Measurements from ENCODE around the gene PRKAR2B. TPM values are rescaled to one million over a fixed set of nuclear protein-coding genes. Genes with fewer than 3 reads are reported as not detected.

The PRKAR2B gene
- polyA plus RNA-seq, 1 of the 3 experiments (the other 2 are of a cell fraction): 17.3 TPM

DNA sequence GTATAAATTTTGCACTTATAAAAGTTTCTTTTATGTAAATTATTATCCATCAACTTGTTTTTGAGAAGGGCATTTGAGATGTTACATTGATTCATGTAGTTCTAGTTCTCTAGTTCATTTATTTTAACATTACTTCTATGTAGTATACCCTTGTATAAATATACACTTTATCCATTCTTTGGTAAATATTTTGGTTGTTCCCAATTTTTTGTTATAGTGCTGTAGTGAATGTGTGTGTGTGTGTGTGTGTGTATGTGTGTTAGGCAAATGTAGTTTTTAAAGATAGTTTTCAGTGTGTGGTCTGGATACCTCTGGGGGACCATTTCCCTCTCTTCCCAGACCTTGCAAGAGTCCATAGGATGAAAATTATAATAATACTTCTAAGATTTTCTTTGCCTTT is 15.0 kb downstream of the PRKAR2B start:
- Histone ChIP-seq H3K9ac (no peak overlapping the region), H3K27me3 (ENCODE audit: insufficient read depth) (no peaks in the 10 kb centered on the region), H4K20me1 (ENCODE audit: insufficient read depth) (no peaks in the 10 kb centered on the region), H3K9me2 (no peaks in the 10 kb centered on the region), H3K79me2 (ENCODE audit: insufficient read depth) (peaks cover 32% of the 10 kb centered on the region), H3F3A (replicated peaks; ENCODE audit: insufficient read depth) (peaks cover 8% of the 10 kb centered on the region), H3K4me1 (ENCODE audit: control insufficient read depth in 1 of 2, insufficient read depth in 2 of 2, low read depth in 1 of 2, low read length in 1 of 2) (peaks cover 0 to 2% of the 10 kb centered on the region in 2 experiments; a peak in 1 of 4 replicates), H3K4me3 (ENCODE audit: low read depth in 2 of 2, low read length in 1 of 2) (no peak overlapping the region), H3K4me2 (no peak overlapping the region), H3K36me3 (replicated peaks in 1 of 2; ENCODE audit: control insufficient read depth in 1 of 2, insufficient read depth in 2 of 2, low read length in 1 of 2) (peaks cover 0 to 6% of the 10 kb centered on the region in 2 experiments), H3K27ac (ENCODE audit: low read depth in 2 of 2, low read length in 1 of 2) (no peak overlapping the region), H3K9me3 (no peaks in the 10 kb centered on the region), H2AFZ (ENCODE audit: low read depth) (no peak overlapping the region)
- ChIA-PET CTCF (no interaction called here), POLR2A (no interaction called here)
- TF ChIP-seq SMC3 (IDR thresholded peaks at IDR 0.05; ENCODE audit: low read depth, low read length) (no peak), GABPA (IDR thresholded peaks at IDR 0.05; ENCODE audit: low read depth) (no peak), YY1 (IDR thresholded peaks at IDR 0.05; ENCODE audit: low read depth) (no peak), POLR2AphosphoS5 (IDR thresholded peaks at IDR 0.05; ENCODE audit: low read depth, low read length) (no peak), CHD2 (IDR thresholded peaks at IDR 0.05; ENCODE audit: low read length, partially characterized antibody) (no peak)
- TF ChIP-seq, protein P1, sequence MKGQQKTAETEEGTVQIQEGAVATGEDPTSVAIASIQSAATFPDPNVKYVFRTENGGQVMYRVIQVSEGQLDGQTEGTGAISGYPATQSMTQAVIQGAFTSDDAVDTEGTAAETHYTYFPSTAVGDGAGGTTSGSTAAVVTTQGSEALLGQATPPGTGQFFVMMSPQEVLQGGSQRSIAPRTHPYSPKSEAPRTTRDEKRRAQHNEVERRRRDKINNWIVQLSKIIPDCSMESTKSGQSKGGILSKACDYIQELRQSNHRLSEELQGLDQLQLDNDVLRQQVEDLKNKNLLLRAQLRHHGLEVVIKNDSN (IDR thresholded peaks at IDR 0.05; ENCODE audit: borderline replicate concordance, low read depth): no peak
- TF ChIP-seq, protein P2, sequence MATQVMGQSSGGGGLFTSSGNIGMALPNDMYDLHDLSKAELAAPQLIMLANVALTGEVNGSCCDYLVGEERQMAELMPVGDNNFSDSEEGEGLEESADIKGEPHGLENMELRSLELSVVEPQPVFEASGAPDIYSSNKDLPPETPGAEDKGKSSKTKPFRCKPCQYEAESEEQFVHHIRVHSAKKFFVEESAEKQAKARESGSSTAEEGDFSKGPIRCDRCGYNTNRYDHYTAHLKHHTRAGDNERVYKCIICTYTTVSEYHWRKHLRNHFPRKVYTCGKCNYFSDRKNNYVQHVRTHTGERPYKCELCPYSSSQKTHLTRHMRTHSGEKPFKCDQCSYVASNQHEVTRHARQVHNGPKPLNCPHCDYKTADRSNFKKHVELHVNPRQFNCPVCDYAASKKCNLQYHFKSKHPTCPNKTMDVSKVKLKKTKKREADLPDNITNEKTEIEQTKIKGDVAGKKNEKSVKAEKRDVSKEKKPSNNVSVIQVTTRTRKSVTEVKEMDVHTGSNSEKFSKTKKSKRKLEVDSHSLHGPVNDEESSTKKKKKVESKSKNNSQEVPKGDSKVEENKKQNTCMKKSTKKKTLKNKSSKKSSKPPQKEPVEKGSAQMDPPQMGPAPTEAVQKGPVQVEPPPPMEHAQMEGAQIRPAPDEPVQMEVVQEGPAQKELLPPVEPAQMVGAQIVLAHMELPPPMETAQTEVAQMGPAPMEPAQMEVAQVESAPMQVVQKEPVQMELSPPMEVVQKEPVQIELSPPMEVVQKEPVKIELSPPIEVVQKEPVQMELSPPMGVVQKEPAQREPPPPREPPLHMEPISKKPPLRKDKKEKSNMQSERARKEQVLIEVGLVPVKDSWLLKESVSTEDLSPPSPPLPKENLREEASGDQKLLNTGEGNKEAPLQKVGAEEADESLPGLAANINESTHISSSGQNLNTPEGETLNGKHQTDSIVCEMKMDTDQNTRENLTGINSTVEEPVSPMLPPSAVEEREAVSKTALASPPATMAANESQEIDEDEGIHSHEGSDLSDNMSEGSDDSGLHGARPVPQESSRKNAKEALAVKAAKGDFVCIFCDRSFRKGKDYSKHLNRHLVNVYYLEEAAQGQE (IDR thresholded peaks at IDR 0.05; ENCODE audit: low read depth, low read length): no peak
- TF ChIP-seq, protein P3, sequence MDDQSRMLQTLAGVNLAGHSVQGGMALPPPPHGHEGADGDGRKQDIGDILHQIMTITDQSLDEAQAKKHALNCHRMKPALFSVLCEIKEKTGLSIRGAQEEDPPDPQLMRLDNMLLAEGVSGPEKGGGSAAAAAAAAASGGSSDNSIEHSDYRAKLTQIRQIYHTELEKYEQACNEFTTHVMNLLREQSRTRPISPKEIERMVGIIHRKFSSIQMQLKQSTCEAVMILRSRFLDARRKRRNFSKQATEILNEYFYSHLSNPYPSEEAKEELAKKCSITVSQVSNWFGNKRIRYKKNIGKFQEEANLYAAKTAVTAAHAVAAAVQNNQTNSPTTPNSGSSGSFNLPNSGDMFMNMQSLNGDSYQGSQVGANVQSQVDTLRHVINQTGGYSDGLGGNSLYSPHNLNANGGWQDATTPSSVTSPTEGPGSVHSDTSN (IDR thresholded peaks at IDR 0.05): no peak
- no peak for DNase-seq

DNA sequence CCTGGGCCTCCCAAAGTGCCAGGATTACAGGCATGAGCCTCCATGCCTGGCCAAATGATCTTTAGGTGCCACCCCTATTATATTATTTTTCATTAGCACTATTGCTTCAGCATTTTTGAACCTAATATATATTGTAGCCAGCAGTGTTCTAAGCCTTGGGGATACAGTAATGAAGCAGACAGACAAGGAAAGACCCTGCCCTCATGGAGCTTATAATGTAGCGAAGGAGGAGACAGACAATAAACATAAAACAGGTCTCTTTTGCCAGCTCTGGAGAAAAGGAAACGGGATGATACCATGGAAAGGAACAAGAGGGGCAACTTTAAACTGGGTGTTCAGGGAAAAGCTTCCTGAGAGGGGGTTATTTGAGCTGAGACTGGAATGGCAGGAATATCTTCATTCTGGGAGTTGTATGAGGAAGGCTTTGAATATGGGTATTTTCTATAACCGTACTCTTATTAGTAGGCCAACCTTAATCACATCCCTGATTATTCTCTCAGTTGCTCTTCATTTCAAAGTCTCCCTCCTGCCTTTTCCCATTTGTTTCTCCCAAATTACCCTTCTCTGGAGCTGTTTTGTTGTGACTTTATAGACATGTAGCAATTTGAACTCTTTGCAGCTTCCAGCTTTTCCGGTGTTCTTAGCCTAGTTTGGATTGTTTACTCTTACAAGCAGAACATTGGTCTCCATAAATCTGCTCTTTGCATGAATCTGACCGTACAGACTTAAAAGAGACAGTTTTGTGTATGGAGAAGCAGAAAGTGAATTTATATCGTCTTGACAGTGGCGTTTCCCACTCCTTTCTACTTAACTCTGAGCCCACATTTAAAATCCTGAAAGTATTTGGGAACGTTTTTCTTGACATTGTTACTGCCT is 19.0 kb downstream of the PRKAR2B start:
- Histone ChIP-seq H3K27ac (ENCODE audit: low read depth in 2 of 2, low read length in 1 of 2) (no peak overlapping the region), H3K4me2 (no peak overlapping the region), H3K4me3 (ENCODE audit: low read depth in 2 of 2, low read length in 1 of 2) (no peak overlapping the region), H2AFZ (ENCODE audit: low read depth) (no peak overlapping the region), H3K27me3 (ENCODE audit: insufficient read depth) (no peaks in the 10 kb centered on the region), H3K9ac (no peak overlapping the region), H4K20me1 (ENCODE audit: insufficient read depth) (no peaks in the 10 kb centered on the region), H3F3A (replicated peaks; ENCODE audit: insufficient read depth) (no peaks in the 10 kb centered on the region), H3K79me2 (ENCODE audit: insufficient read depth) (peaks cover 5% of the 10 kb centered on the region; the same call in 1 of the 2 replicates), H3K36me3 (replicated peaks in 1 of 2; ENCODE audit: control insufficient read depth in 1 of 2, insufficient read depth in 2 of 2, low read length in 1 of 2) (peaks cover 0 to 6% of the 10 kb centered on the region in 2 experiments), H3K9me2 (no peaks in the 10 kb centered on the region), H3K4me1 (ENCODE audit: control insufficient read depth in 1 of 2, insufficient read depth in 2 of 2, low read depth in 1 of 2, low read length in 1 of 2) (peaks cover 0 to 9% of the 10 kb centered on the region in 2 experiments; a peak in 2 of 4 replicates), H3K9me3 (no peaks in the 10 kb centered on the region)
- no peak for TF ChIP-seq CHD2 (IDR thresholded peaks at IDR 0.05; ENCODE audit: low read length, partially characterized antibody)
- TF ChIP-seq MEF2A (IDR thresholded peaks at IDR 0.05; ENCODE audit: borderline replicate concordance, low read depth): no peak
- TF ChIP-seq TCF12 (IDR thresholded peaks at IDR 0.05): no peak
- TF ChIP-seq POLR2AphosphoS5 (IDR thresholded peaks at IDR 0.05; ENCODE audit: low read depth, low read length): no peak
- no peak for TF ChIP-seq GABPA (IDR thresholded peaks at IDR 0.05; ENCODE audit: low read depth)
- CTCF ChIA-PET: interaction anchor here (0.7 kb wide), 3 partner anchors 18 to 393 kb away, joined by 3 read pairs; no protein-coding TSS in a partner anchor
- WGBS (ENCODE audit: low lambda C conversion rate): 91% methylated on average over 8 of the region's 8 CpGs
- no peak for DNase-seq
- POLR2A ChIA-PET: interaction anchor here (0.6 kb wide), 1 partner anchor 998 kb away, joined by 3 read pairs; no protein-coding TSS in a partner anchor

Data from SK-N-SH (cell line).